DMS53 (cell line): ENCODE data around the gene RREB1.
A peak's percentile ranks its signal among the peaks of the same experiment; 100 is the strongest.

ENCODE experiments used
- DNase-seq: peaks from one replicate; lab custom pipeline; 2025; lab: John Stamatoyannopoulos, UW

Gene RREB1

DNA sequence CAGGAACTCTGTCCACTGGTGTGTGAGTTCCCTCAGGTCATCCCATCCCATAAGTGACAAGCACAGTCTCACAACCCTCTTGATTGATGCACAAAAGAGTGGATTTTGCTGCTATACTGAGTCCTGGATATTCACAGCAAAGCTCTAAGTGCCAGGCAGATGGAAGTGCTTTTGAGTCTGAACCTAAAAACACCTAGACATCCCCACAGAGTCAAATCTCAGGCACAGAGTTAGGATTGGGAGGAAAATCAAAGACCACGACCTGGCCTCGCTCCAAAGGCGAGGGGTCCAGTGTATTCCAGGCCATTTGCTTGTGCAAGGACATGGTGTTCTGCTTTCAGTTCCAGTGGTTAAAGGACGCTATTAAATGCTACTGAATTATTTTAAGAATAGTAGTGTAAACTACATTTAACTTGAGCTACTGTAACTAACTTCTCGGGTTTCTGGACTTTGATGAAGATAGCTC is 56.8 kb downstream of the RREB1 start:
- DNase-seq = no peak

- no peak for DNase-seq
Observed at GRCh38 chr6:7165002-7165889, 57.5 kb downstream of the RREB1 start.

- DNase-seq = no peak
Observed at GRCh38 chr6:7165890-7166267, 58.1 kb downstream of the RREB1 start.

- no peak for DNase-seq
Observed at GRCh38 chr6:7166410-7167293, 58.9 kb downstream of the RREB1 start.

- DNase-seq = no peak
Observed at GRCh38 chr6:7169296-7169721, 61.5 kb downstream of the RREB1 start.

DNA sequence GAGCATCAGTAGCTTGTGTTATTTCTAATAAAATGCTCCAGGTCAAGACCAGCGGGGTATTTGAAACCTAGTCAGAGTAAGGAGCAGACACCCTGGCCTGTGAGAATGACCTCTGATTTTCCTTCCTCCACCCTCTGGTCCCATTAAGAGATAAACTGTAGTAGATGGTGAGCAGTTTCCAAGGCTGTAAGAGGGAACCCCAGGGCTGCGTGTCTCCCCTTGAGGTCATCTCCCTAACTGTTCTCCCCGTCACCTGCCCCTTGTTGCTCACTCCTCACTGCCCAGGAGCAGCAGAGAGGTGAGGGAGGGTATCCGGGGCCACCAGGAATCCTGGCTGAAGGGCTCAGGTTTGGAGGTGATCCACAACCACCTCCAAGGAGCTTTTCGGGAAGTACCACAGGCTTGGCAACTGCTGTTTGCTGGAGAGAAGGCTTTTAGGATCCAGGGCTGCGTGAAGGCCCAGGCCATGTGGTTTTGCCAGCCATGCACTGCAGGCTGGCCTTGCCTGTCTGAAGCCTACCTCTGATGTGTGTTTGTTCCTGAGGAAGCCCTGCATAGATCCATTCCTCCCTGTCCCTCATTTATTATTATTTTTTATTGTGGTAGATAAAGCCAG is 62.5 kb downstream of the RREB1 start:
- DNase-seq = no peak

- DNase-seq = peak; percentile 85
Observed at GRCh38 chr6:7171119-7171518, 63.4 kb downstream of the RREB1 start.

GRCh38 chr6:7171733-7172132 is 64.0 kb downstream of the RREB1 start:
- DNase-seq = no peak

- no peak for DNase-seq
Observed at GRCh38 chr6:7172649-7173048, 64.9 kb downstream of the RREB1 start.

DNA sequence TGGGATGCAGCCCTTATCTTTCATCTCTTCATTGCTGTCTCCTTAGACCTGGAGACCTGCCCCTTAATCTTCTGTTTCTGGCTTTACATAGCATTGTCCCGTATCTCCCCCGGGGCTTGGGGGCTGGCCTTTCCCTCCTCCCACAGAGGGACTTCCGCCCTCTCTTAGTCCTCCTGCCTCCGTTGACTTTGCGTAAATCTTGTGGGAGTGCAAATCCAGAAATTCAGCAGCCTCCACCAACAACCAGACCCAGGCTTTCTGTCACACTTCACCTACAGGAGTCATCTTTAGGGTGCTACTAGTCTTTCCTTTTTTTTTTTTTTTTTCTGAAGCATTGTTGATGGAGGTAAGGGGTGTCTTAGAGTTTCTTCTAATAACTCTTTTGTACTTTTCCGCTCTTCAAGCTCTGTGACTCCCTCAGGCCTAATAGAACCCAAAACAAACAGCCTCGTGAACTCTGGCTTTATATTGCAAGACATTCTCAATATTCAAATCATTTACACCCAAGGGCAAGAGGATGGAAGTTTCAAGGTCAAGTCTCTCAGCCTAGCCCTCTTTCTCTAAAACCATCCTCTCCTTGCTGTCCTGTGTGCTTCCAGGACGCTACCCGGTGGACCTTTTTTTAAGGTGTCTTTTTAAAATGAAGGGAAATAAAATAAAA is 66.2 kb downstream of the RREB1 start:
- no peak for DNase-seq

GRCh38 chr6:7175462-7175861 is 67.7 kb downstream of the RREB1 start:
- DNase-seq = no peak

- no peak for DNase-seq
Observed at GRCh38 chr6:7176208-7176607, 68.4 kb downstream of the RREB1 start.

- DNase-seq = no peak
Observed at GRCh38 chr6:7178280-7178679, 70.5 kb downstream of the RREB1 start.

- DNase-seq = no peak
Observed at GRCh38 chr6:7180751-7181150, 73.0 kb downstream of the RREB1 start.

DNA sequence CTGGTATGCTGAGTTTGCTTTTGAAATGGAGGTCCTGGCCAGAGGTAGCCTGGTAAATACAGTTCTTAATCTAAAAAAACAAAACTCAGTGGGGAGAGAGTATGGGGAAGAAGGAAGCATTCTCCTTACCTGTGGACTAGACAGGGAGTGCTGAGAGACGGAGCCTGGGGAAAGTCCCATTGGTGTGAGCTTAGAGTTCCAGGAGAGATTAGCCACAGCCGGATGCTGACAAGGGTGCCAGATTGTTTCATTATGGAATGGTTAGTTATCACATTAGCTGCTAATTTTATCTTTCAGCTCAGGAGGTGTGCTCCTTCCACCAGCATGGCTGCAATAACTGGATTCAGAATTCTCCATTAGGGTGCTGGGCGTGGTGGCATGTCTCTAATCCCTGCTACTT is 75.9 kb downstream of the RREB1 start:
- DNase-seq = no peak

DNA sequence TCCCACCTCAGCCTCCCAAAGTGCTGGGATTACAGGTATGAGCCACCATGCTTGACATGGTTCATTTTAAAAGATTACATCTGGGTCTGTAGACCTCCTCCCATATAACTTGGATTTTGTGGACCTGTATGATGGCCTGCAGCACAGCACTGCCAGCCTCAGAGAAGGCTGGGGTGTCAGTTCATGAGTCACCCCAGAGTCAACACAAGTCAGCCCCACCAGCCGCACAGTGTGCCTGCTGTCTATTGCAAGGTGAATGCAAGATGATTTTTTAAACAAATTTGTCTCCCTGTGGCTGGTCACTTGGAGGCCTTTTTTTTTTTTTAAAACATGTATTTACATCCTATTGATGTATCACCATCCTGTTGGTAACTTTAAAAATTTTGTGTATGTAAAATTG is 76.7 kb downstream of the RREB1 start:
- no peak for DNase-seq

DNA sequence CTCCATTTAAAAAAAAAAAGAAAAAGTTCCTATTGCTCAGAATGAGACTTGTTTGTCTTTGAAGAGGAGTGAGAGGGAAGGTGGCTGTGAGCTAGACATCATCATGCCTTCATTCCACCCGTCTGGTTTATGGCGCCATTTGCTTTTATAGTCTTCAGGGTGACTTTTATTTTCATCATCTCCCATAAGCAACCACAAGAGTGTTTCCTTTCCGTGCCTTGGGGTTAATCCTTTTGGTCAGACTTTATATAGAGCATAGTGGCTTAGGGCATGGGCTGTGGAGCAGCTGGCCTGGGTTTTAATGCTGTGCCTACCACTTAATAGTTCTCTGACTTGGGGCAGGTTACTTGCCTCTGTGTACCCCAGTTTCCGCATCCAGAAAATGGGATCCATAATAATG is 77.8 kb downstream of the RREB1 start:
- DNase-seq = no peak

DNA sequence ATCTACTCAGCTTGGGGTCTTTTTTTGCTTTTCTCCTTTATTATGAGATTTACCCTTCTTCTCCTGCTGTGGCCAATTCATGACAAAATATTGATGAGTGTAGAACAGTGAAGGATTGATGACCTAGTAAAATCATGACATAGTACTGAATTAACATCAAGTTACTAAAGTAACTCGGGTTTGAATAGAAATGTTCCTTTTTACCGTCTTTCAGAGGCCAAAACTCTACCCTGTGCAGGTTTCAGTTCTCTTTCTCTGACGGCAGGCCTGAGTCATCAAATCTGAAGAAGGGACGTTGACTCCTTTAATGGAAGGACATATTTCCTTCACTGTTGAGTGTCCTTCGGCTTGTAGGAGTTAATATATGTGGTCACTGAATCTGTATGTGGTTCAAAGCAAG is 80.7 kb downstream of the RREB1 start:
- no peak for DNase-seq

DNA sequence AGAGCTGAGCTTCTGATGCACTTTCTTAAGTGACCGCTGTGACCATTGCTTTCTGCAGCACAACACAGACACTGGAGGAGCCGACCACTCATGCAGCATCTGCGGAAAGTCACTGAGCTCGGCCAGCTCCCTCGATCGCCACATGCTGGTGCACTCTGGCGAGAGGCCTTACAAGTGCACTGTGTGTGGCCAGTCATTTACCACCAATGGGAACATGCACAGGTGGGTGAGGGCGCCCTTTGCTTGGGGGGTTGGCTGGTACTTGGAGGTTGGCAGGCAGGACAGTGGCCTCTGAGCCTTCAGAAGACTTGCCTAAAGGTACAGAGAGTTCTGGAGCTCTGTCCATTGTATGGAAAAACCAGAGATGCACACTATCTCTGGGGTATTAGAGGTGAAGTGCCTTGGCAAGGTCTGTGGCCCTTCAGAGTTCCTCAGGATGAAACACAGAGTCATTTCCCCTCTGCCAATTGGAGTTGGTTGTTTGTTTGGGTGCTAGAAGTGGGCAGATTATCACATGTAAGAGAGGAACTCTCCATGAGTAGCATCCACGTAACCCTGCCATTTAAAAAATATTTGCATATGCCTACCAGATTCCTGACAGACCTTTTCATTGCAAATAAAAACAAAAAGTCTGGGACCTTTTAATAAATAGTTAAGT is 81.5 kb downstream of the RREB1 start:
- DNase-seq = no peak

DNA sequence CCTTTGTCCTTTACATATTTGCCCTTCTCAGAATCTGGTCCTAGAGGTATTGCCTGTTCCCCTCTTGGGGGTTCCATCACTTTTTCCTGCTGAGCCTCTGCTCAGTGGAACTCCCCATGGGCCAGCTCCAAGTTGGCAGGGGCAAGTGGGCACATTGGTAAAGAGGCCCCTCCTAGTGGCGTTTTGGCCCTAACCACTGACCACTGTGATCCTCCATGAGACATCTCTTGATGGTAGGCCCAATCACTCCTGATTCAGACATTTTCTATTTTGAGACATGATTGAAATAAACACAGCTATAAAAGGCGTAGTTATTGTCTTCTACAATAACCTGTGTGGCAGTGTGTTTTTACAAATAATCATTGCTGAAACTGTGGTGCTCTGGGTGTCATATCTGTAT is 83.0 kb downstream of the RREB1 start:
- no peak for DNase-seq

DNA sequence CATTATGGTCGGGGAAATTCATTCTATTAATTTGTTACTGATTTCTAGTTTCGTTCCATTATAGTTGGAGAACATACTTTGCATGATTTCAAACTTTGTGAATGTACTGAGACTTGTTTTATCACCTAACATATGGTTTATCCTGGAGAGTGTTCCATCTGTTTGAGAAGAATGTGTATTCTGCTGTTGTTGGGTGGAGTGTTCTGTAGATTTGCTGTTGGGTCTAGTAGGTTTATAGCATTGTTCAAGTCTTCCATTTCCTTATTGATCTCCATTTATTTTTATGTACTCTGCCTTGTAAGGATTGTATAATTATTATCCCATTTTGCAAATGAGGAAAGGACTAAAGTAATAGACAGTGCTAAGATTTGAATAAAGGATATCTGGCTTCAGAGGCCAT is 85.4 kb downstream of the RREB1 start:
- DNase-seq = no peak
